Ishikawa (cell line): Measurements from ENCODE around the gene PCK1.

ENCODE experiments used
- EP300 ChIP-seq: IDR thresholded peaks from 2 replicates; pipeline ENCODE4 v1.6.1; 2012; ENCODE audit warnings: borderline replicate concordance
- MAX ChIP-seq: IDR thresholded peaks from 2 replicates; pipeline ENCODE4 v1.6.1; 2012
- RAD21 ChIP-seq: IDR thresholded peaks from 2 replicates; pipeline ENCODE4 v1.6.1; 2012; ENCODE audit warnings: low read depth
- TAF1 ChIP-seq: IDR thresholded peaks from 2 replicates; pipeline ENCODE4 v1.6.1; 2012; ENCODE audit warnings: low read depth, mild to moderate bottlenecking
- TCF12 ChIP-seq: IDR thresholded peaks from 2 replicates; pipeline ENCODE4 v1.6.1; 2012; ENCODE audit warnings: low read depth
- YY1 ChIP-seq: IDR thresholded peaks from 2 replicates; pipeline ENCODE4 v1.6.1; 2012; ENCODE audit warnings: low read depth
- TF ChIP-seq, protein P1 (sequence below): IDR thresholded peaks from 2 replicates; pipeline ENCODE4 v1.6.1; 2012; ENCODE audit warnings: low read depth, mild to moderate bottlenecking

- no peak for TF ChIP-seq MAX
- TF ChIP-seq, protein P1, sequence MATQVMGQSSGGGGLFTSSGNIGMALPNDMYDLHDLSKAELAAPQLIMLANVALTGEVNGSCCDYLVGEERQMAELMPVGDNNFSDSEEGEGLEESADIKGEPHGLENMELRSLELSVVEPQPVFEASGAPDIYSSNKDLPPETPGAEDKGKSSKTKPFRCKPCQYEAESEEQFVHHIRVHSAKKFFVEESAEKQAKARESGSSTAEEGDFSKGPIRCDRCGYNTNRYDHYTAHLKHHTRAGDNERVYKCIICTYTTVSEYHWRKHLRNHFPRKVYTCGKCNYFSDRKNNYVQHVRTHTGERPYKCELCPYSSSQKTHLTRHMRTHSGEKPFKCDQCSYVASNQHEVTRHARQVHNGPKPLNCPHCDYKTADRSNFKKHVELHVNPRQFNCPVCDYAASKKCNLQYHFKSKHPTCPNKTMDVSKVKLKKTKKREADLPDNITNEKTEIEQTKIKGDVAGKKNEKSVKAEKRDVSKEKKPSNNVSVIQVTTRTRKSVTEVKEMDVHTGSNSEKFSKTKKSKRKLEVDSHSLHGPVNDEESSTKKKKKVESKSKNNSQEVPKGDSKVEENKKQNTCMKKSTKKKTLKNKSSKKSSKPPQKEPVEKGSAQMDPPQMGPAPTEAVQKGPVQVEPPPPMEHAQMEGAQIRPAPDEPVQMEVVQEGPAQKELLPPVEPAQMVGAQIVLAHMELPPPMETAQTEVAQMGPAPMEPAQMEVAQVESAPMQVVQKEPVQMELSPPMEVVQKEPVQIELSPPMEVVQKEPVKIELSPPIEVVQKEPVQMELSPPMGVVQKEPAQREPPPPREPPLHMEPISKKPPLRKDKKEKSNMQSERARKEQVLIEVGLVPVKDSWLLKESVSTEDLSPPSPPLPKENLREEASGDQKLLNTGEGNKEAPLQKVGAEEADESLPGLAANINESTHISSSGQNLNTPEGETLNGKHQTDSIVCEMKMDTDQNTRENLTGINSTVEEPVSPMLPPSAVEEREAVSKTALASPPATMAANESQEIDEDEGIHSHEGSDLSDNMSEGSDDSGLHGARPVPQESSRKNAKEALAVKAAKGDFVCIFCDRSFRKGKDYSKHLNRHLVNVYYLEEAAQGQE = no peak
- no peak for TF ChIP-seq RAD21
- no peak for TF ChIP-seq TAF1
- TF ChIP-seq TCF12 = no peak
- TF ChIP-seq EP300 = no peak
- no peak for TF ChIP-seq YY1
Observed at GRCh38 chr20:57603120-57603519, 42.2 kb downstream of the PCK1 start.
